HG03139 (cell line): ENCODE results near the gene CPVL.
"Not testable (repeated sequence)": the region's sequence is repeated elsewhere in the genome, so short reads cannot be mapped to it uniquely, and the experiment has no call there.

ENCODE experiments used
- ATAC-seq: cut with Tn5 transposase; IDR thresholded peaks from one replicate; pipeline ENCODE4 v1.9.1; 2021; ENCODE audit not compliant: unreplicated experiment

The CPVL gene

DNA sequence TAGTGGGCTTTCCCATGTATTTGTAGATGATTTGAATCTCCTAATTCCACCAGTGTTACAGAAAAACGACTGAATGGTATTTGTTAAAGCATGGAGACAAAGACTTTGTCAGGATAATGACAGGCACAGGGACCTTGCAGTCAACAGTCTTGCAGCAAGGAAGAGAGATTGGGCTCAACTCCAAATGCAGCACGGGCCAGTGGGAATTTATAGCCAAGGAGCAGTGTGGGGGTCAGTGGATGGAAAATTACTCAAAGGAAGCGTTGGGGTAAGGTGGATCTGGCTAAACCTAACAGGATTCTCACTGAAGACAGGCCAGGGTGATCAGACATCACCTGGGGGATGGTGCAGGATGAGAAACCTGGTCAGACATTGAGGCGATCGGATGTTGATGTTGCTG is 24.3 kb downstream of the CPVL start:
- ATAC-seq = no peak

- ATAC-seq = no peak
Observed at GRCh38 chr7:29120955-29121354, 25.4 kb downstream of the CPVL start.

GRCh38 chr7:29119538-29119937 is 26.8 kb downstream of the CPVL start:
- ATAC-seq = no peak

GRCh38 chr7:29116361-29117200 is 29.8 kb downstream of the CPVL start:
- no peak for ATAC-seq

- no peak for ATAC-seq
Observed at GRCh38 chr7:29115753-29116152, 30.6 kb downstream of the CPVL start.

- ATAC-seq = no peak
Observed at GRCh38 chr7:29115130-29115687, 31.1 kb downstream of the CPVL start.

- ATAC-seq = not testable (repeated sequence)
Observed at GRCh38 chr7:29114266-29114665, 32.1 kb downstream of the CPVL start.

DNA sequence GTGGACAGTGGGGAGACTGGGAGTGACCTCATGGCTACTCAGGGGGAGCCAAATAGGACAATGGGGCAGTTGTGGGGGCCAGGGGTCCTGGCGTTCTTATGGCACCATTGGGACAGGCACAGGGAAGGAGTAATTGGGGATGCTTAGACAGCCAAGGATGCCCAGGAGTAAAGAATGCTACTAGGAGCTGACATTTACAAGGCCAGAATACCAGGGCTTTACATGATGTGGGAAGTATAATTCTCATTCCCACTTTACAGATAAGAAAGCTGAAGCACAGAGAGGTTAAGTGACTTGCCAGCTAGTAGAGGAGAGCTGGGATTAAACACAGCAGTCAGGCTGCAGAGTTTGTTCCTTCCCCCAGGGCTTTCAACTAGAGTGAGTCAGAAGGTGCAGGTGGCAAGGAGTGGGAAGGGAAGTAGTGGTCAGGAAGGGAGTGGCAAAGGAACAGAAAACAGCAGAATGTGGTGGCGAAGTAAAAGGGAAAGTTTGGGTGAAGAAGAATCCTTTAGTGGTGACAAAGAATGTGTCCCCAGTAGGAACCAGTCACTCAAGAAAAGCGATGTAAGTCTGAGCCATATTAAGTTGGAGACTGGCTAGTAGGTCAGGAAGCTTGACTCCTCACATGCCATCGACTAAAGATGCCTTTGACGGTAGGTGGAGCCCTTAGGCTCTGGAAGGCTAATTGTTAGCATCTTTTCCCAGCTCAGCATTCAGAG is 32.8 kb downstream of the CPVL start:
- no peak for ATAC-seq

GRCh38 chr7:29112721-29113120 is 33.6 kb downstream of the CPVL start:
- no peak for ATAC-seq

DNA sequence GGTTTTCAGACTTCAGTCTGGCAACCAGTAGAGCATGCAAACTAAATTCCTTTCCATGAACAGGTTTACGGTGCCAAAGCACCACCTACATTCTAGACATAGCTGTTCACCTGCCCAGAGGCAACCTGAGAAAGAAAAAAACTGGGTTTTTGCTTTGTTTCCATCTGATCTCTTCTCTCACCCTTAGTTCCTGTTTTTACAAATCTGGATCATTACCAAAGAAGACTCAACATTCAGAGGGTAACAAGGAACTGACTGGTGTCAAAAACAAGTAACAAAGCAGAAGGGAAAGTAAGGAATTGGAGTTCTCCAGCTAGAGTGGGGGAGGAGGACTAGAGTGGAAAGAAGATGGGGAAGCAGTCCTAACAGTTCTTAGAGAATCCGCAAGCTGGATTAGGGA is 36.4 kb downstream of the CPVL start:
- no peak for ATAC-seq

GRCh38 chr7:29109358-29109757 is 37.0 kb downstream of the CPVL start:
- ATAC-seq = no peak

- no peak for ATAC-seq
Observed at GRCh38 chr7:29107056-29107455, 39.3 kb downstream of the CPVL start.

- no peak for ATAC-seq
Observed at GRCh38 chr7:29106669-29106988, 39.7 kb downstream of the CPVL start.

GRCh38 chr7:29105752-29106668 is 40.3 kb downstream of the CPVL start:
- ATAC-seq = peak; percentile 51

DNA sequence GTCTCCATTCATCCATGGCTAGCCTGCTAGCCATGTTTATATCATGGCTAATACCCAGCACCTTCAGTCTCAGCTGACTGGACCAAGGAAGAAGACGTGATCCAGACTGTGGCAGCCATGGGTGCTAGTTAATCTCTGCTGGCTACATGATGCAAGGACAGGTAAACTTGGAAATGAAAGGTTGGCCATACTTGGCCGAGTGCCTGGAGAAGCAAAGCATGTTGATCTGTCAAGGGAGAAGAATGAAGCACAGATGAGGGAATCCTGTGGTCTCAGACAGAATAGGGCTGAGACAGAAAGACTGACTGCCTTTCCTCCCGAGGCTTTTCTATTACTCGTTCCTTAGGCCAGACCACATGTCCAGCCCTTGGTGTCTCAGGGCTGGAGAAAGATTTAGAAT is 41.1 kb downstream of the CPVL start:
- ATAC-seq = no peak

GRCh38 chr7:29102558-29103151 is 43.7 kb downstream of the CPVL start:
- no peak for ATAC-seq

- no peak for ATAC-seq
Observed at GRCh38 chr7:29100924-29101323, 45.4 kb downstream of the CPVL start.

GRCh38 chr7:29099896-29100847 is 46.2 kb downstream of the CPVL start:
- no peak for ATAC-seq

DNA sequence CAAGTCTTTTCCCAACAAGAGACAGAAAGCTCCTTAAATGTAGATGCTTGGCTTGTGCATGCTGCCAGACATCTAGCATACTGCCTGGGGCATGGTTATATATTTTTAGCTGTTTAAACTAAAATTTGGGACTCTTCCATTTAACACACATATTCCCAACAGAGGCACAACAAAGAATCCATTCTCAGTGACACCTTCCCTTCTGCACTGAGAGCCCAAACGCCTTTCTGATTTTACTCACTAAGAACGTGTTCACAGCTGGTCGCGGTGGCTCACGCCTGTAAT is 49.9 kb downstream of the CPVL start:
- no peak for ATAC-seq
